ENCODE measurements around the gene EYA2. TPM values are rescaled to one million over a fixed set of nuclear protein-coding genes. Genes with fewer than 3 reads are reported as not detected.

EYA2 gene
- total and polyA plus RNA-seq, 2 of the 4 experiments (the other 2 are of a cell fraction) = 2.3 to 5.4 TPM

- no peak overlapping the region for H4K91ac ChIP-seq (ENCODE audit: insufficient read depth, low read depth, low read length)
- H3K23ac ChIP-seq (ENCODE audit: low read depth, low read length) = no peak overlapping the region
- H3K14ac ChIP-seq (replicated peaks; ENCODE audit: low read depth, low read length) = no peak overlapping the region
- no peaks in the 10 kb centered on the region for H4K20me1 ChIP-seq (ENCODE audit: insufficient read depth, low read length)
- POLR2A ChIA-PET (ENCODE audit: unreplicated experiment) = no interaction called here
- H3K18ac ChIP-seq (ENCODE audit: low read depth, low read length) = no peak overlapping the region
- no peaks in the 10 kb centered on the region for H3K27me3 ChIP-seq (ENCODE audit: control insufficient read depth, insufficient read depth, low read length)
- no CpG with 5 or more reads among the region's 13 CpGs for WGBS, 2 experiments (ENCODE audit: extremely low coverage in 2 of 2, insufficient read length in 1 of 2)
- dilution Hi-C loops (cut with HindIII; ENCODE audit: low sequenced_read_pairs, unreplicated experiment) (no loop called here), intact Hi-C loops (cut with micrococcal nuclease) (no loop called here), in situ Hi-C loops (cut with MboI; ENCODE audit: low sequenced_read_pairs) (no loop called here)
- no peak overlapping the region for H4K5ac ChIP-seq (ENCODE audit: low read depth, low read length)
- H3K4me2 ChIP-seq (ENCODE audit: low read depth, low read length) = no peak overlapping the region
- H2BK120ac ChIP-seq (ENCODE audit: low read depth, low read length) = no peak overlapping the region
- TF ChIP-seq NFE2L2 (IDR thresholded peaks at IDR 0.05; ENCODE audit: low read depth, low read length) (no peak), MXI1 (IDR thresholded peaks at IDR 0.05; ENCODE audit: borderline replicate concordance, low read depth, low read length) (no peak), MAFK (IDR thresholded peaks at IDR 0.05; ENCODE audit: low read depth, low read length) (no peak), SMC3 (IDR thresholded peaks at IDR 0.05; ENCODE audit: low read depth, low read length) (no peak), POLR2A (IDR thresholded peaks at IDR 0.05; ENCODE audit: low read depth, low read length) (no peak), CTCF (conservative IDR thresholded peaks at IDR 0.05; ENCODE audit: low read depth, low read length) (no peak), RCOR1 (IDR thresholded peaks at IDR 0.05; ENCODE audit: insufficient replicate concordance, low read length) (no peak), RFX5 (IDR thresholded peaks at IDR 0.05; ENCODE audit: low read depth, low read length) (no peak), CEBPB (IDR thresholded peaks at IDR 0.05; ENCODE audit: low read depth, low read length) (no peak), RAD21 (IDR thresholded peaks at IDR 0.05; ENCODE audit: low read length) (no peak), BHLHE40 (IDR thresholded peaks at IDR 0.05; ENCODE audit: low read depth, low read length) (no peak), MAZ (IDR thresholded peaks at IDR 0.05; ENCODE audit: borderline replicate concordance, low read depth, low read length) (no peak)
- H3K4me1 ChIP-seq (ENCODE audit: control insufficient read depth, insufficient read depth, low read length) = no peaks in the 10 kb centered on the region
- no peak overlapping the region for H2AK5ac ChIP-seq (ENCODE audit: low read depth, low read length)
- no peak overlapping the region for H2AK9ac ChIP-seq (replicated peaks; ENCODE audit: low read depth, low read length, poor library complexity)
- DNase-seq (no peak), ATAC-seq (ENCODE audit: low read depth) (no peak)
- CTCF ChIA-PET = no interaction called here
- H3K27ac ChIP-seq (ENCODE audit: insufficient read depth, low read length) = no peak overlapping the region
- no peak overlapping the region for H3K56ac ChIP-seq (ENCODE audit: extremely low read depth, insufficient read depth, low read length)
- H3K9me1 ChIP-seq (ENCODE audit: insufficient read depth, low read length) = 0 out of 2 replicates have a peak, but pooled peaks cover 5% of the 10 kb centered on the region
- H3K4me3 ChIP-seq (ENCODE audit: insufficient read depth, low read depth, low read length) = no peak overlapping the region
- no peak overlapping the region for H2BK15ac ChIP-seq (ENCODE audit: low read depth, low read length)
- no peaks in the 10 kb centered on the region for H3K9me3 ChIP-seq (ENCODE audit: control insufficient read depth, insufficient read depth, low read length)
- no TSS peak for BruUV-seq (replicated peaks)
- H2BK5ac ChIP-seq (ENCODE audit: low read depth, low read length, poor library complexity, severe bottlenecking) = no peak overlapping the region
- no peak overlapping the region for H3K4ac ChIP-seq (ENCODE audit: low read depth, low read length)
- peak overlapping the region; percentile 13 for H2AFZ ChIP-seq (replicated peaks; ENCODE audit: low read length, poor library complexity)
- H3K36me3 ChIP-seq (ENCODE audit: control insufficient read depth, insufficient read depth, low read length) = no peaks in the 10 kb centered on the region
- no peak overlapping the region for H2BK20ac ChIP-seq (ENCODE audit: low read depth, low read length)
- H3K79me1 ChIP-seq (ENCODE audit: low read depth in 1 of 2, low read length in 2 of 2) = no peaks in the 10 kb centered on the region
- H3K9ac ChIP-seq (ENCODE audit: low read depth, low read length) = no peak overlapping the region
- H4K8ac ChIP-seq (ENCODE audit: low read depth in 2 of 2, low read length in 2 of 2) = no peak overlapping the region
Observed at GRCh38 chr20:47164140-47164539, 269.5 kb downstream of the EYA2 start.

Data from IMR-90 (cell line).